NCI-H1048 (cell line): ENCODE measurements around the gene EFCAB8.
"Not testable (repeated sequence)": the region's sequence is repeated elsewhere in the genome, so short reads cannot be mapped to it uniquely, and the experiment has no call there.

Experiments used
- DNase-seq: peaks from one replicate; lab custom pipeline; 2025; lab: John Stamatoyannopoulos, UW

The EFCAB8 gene

DNA sequence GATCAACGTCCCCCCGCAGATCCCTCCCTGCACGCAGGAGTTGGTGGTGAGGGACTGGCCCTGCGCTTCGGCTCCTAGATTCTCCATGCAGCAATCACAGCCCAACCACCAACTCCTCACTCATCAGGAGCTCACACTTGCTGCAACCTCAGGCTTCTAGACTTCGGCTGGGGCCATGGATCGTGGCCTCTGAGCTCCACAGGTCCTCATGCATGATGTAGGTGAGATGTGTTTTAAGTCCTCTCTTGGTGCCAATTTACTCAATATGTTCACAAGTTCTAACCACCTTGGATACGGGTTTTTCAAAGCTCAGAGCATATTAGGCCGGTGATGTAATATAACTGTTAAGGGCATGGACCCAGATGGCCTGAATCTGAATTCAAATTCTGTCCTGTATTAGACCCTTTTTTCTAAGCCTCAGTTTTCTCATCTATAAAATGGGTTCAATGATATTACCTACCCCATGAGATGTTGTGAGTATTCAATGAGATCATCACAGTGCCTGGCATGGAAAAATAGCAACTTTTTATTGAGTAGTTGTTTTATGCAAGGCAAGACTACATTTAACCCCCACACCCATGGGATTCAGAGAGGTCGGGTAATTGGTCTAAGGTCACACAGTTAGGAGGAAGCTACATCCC, 114.5 kb downstream of the EFCAB8 start:
- no peak for DNase-seq

DNA sequence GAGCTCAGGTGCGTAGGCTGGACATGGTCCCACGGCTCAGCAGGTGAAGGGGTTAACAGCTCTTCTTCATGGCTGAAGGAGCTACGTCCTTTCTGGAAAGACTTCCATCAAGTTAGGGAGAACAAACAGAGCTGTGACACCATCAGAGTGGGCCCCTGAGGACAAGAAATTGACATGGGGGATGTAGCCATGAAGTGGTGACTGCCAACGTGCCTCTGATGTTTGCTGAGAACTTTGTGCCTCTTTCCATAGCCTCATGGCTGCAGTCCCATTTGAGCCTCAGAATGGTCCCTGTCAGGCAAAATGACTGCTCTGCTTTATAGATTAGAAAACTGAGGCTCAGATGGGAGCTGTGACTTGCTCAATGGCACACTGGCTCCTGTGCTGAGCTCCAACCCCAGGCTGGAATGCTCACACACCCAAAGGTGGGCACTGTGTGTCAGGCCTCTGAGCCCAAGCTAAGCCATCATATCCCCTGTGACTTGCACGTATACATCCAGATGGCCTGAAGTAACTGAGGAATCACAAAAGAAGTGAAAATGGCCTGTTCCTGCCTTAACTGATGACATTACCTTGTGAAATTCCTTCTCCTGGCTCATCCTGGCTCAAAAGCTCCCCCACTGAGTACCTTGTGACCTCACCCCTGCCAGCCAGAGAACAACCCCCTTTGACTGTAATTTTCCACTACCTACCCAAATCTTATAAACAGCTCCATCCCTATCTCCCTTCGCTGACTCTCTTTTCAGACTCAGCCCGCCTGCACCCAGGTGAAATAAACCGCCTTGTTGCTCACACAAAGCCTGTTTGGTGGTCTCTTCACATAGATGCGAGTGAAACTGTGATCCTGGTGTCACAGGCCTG, 115.7 kb downstream of the EFCAB8 start:
- not testable (repeated sequence) for DNase-seq

DNA sequence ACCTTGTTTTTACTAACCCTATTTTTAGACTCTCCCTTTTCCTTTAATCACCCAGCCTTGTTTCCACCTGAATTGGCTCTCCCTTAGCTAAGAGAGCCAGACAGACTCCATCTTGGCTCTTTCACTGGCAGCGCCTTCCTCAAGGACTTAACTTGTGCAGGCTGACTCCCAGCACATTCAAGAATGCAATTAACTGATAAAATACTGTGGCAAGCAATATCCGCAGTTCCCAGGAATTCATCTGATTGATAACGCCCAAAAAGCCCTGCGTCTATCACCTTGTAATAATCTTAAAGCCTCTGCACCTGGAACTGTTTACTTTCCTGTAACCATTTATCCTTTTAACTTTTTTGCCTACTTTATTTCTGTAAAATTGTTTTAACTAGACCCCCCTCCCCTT, 116.4 kb downstream of the EFCAB8 start:
- DNase-seq = not testable (repeated sequence)

DNA sequence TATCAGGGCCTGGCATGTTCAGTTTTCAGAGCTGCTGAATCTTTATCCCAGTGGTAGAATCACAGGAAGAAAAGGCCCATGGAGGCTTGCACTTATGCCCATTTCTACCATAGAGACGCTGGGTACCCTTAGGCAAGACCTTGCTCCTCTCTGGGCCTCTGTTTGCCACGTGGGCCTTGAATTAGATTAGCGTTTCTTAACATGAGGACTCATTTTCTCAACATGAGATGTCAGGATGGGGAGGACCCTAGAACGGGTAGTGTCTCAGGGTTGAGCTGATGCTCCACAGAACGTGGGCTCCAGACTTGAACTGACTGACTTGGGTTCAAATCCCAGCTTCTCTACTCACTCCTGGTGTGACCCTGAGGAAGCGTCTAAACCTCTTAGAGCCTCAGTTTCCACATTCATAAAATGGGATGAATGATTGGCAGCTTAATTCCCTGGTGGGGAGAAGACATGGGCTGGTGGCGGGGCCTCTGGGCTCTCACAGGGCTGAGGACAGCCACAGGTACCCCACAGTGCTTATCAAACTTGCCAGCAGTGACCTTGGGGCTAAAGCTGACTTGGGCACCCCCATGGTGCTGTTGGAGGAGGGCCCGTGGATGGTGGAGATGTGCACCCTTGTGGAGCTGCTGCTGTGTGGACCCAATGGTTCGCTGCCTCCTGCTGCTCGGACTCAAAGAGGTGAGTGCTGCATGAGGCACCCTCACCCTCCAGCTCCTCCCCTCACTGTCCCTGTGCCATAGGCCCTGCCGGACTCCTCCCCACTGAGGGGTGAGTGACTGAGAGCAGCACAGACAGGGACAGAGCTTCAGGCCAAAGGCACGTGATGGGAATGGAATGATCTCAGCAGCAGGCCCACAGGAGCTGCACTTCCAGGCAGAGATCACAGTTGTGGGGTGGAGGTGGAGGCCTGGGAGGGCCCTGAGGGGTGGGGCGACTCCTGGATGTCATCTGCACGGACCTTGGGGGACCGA, 117.3 kb downstream of the EFCAB8 start:
- DNase-seq = no peak

DNA sequence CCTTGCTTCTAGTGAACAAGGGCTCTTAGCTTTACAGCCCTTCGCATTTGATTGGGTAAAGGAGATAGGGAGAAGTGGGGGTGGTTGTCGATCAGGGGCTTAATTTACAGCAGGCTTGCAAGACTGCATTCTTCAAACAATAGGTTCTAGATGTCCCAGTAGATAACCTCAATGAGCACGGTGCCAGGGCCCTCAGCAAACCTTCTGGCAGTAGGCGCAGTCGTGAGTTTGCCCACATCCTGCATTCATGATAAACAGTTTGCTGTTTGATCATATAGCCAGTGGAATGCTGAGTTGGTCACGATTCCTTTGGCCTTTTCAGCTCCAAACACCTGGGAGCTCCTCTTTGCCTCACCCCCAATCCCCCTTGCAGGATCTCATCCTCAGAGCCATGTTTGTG, 118.0 kb downstream of the EFCAB8 start:
- DNase-seq = no peak

DNA sequence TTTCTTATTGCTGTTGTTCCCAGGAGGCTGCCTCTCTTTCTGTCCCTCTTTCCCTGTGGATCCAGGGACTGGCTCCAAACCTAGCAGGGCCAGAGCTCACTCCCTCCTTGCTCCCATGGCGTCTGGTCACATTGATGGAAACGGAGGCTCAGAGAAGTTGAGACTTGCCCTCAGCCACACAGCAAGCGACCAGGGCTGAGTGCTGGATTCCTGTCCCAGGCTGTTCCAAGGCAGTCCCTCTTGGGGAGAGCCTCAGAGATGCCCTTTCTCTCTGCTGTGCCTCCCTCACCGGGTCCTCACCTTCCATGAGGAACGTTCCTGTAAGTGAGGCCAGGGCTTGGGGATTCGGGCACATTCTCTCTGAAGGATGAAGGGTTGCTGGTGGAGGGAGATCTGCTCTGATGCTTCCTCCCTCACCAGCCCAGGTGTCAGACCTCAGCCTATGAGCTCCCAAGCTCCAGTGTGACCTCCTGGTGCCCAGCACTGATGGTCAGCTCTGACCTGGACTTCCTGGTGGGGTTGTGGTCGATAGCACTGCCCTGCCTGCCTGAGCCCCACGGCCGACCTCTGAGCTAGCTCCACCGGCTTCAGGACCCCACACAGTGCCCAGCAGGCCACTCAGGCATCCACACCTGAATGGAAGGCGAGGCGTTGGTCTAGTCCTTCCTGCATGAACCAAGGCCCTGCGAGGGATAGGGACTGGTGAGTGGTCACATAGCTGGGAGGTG, 118.7 kb downstream of the EFCAB8 start:
- DNase-seq = no peak

DNA sequence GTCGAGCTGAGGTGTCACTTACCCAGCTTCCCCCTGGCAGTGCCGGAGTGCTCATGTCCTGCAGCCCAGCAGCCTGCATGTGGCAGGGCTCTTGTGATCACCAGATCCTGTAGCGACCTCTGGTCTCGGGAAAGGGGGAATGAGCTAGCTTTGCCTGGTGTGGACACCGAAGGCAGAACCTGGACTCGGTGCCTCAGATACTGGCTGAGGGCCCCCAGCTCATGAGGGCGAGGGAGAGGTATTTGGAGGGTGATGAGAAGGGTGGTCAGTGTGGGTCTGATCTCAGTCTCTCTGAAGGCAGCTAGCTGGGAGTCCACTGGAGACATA, 119.2 kb downstream of the EFCAB8 start:
- no peak for DNase-seq

DNA sequence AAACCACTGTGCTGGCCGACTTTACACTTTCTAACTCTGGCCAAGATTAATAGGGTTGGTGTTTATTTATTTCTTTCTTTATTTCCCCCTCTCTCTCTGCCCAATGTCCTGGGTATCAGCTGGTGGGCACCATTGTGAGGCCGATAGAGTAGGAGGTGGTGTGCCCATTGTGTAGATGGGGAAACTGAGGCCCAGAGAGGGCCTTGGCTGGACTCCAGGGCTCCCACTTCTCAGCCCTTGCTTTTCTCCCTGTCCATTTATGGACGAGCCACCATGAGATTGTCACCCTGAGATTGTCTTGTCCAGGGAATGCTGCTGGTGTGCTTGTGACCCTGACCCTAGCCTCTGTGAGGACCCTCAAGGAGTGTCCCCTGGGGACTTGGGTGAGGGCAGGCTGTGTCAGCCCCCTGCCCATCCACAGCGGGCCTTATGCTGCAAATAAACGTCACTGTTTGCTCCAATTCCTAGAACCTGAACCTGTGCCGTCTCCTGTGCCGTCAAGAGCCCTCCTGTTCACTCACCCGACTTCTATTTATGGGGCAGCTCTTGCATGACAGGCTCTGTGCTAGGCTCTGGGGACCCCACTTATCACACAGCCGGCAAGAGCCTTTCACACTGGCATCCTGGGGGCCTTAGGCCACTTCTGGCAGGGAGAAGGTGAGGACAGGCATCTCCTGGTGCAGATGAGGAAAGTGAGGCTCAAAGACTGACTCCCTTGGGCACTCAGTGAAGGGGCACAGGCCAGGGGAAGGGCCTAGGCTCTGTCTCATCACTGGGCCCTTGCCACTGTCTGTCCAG, 120.7 kb downstream of the EFCAB8 start:
- DNase-seq = no peak

DNA sequence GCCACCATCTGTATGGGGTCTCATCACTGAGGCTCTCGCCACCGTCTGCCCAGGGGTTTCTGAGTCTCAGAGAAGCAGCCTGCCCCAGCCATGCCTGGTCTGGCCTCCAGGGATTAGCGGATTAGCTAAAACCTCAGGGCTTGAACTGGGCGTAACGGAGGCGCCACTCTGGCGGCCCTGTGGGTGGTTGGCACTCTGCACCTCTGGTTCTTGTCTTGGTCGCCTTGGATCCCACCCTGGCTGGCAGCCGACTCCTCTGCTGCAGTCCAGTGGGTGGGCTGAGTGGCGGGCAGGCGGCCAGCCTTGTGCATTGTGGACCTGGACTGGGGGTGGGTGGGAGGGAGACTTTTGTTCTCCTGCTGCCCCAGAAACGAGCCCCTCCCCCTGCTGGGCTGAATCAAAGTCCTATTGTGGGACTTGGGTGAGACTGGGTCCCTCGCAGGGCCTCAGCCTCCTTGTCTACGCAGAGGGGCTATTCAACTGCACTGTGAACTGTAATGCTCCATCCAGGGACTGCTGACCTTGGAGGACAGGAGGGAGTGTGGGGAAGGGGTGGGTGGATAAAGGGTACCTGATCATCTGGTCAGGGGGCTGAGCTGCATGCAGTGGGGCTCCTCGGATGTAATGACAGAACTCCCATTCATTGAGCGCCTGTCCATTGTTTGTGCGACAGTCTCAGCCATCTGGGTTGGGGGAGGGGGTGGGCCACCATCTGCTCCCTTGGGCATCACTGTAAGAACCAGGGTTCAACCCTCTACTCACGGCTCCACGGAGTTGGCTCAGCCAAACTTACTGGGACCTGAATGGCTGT, 121.6 kb downstream of the EFCAB8 start:
- DNase-seq = no peak

DNA sequence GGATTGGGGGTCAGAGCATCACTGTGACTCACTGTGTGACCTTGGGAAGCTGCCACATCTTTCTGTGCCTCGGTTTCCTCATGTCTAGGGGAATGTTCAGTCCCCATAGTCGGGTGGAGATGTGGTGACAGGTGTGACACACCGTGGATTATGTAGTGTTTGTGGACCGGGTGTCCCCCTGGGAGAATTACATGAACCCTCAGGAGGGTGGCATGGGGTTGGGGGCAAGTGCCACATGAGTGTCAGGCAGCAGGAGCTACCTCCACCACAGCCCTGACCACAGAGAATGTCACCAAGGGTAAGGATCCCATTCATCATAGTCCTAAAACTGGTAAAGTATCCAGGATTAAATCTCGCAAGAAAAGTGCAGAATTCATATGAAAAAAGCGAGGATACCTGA, 122.3 kb downstream of the EFCAB8 start:
- no peak for DNase-seq

DNA sequence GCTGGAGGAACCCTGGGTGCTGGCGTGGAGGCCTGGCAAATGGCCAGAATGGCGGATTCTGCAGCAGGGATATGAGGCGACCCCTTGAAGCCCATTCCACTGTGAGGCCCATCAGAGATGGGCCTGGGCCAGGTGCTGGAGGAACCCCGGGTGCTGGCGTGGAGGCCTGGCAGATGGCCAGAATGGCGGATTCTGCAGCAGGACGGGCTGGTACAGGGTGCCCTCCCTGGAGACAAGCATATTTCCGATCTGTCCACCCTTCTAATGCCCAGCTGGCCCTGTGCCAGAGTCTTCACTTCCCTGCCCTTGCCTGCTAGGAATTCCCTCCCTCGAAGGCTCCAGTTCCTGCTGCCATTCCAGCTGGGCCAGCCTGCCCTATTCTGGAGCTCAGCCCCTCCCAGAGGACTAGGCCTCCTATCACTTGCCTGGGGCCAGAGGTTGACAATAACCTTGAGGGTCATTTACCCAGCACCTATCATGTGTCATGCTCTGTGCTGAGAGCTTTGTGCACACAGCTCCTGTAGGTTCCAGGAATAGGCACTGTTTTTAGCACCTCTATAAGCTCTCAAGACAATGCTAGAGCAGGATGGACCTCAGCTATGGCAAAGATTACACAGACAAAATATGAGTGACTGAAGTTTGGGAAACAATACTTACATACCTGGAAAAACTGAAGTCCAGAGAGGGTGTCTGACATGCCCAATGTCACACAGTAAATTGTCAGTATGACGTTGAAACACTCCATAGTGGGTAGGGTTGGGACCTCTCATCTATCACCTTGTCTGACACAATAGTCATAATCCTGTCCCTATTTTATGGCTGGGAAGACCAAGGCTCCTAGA, 124.1 kb downstream of the EFCAB8 start:
- DNase-seq = no peak

DNA sequence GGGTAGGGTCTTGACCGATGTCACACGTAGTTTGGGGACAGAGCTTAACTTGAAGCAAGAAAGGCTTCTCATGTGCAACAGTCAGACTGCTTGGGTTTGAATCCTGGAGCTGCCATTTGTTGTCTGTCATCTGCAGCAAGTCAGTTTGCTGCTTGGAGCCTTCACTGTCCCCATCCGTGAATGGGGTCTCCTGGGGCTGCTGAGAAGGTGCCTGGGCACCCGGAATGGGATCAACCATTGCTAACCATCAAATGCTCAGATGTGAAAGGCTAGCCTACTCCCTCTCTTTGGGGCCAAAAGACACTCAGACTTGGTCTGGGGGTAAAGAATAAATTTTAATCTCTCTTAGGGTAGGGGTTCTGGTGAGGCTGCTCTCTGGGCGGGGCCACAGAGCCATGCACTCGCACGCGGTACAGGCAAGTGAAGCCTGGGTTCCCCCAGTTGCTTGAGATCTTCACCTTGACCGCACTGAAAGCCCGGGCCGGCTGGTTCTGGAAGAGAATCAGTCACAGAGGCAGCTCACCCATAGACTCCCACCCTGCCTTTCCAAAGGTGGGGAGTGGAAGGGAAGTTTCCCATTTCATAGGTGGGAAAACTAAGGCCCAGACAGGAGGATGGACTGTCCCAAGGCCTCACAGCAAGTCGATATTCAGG, 124.9 kb downstream of the EFCAB8 start:
- DNase-seq = no peak

DNA sequence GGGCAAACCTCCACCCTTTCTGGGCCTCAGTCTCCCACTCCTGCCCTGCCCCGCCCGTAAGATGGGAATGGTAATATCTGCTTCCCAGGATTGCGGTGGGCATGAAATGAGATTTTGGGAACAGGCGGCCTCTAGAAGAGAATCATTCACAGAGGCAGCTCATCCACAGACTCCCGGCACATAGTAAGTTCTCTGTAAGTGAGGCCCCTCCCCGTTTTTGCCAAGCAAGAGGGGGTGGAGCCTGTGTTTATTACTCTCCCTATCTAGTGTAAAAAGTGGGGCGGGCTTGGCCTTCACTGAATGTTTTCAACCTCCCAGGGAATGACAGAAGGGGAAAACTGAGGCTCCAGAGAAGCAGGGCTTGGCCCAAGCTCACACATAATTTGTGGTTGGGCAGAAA, 125.5 kb downstream of the EFCAB8 start:
- no peak for DNase-seq

DNA sequence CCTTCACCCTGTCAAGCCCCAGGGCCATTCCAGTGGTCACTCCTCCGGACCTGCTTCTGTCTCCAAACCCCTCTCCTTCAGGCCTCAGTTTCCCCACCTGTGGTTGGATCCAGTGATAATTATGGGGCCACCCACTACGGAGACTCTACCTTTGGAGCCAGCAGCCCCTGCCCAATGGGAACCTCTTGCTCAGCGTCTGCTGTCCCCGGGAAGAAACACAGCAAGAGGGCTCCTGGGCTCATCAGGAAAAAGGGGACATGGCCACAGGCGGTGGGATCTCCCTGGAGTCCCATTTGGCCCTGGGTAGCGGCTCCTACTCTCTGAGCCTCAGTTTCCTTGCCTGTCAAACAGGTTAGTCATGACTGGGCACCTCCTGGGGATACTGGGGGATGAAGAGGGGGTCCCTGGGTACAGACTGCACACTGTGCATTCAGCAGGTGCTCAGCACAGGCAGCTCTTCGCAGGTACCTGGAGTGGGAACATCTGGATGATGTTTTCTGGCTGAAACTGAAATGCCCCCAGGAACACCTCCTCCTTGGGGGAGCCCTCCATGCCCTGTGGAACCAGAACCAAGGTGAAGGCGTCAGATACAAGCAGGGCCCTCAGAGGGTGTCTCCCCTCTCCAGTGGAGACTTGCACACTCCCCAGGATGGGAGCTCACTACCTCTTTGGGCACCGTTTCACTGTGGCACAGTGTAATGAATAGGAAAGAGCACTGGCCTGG, 126.1 kb downstream of the EFCAB8 start:
- no peak for DNase-seq

DNA sequence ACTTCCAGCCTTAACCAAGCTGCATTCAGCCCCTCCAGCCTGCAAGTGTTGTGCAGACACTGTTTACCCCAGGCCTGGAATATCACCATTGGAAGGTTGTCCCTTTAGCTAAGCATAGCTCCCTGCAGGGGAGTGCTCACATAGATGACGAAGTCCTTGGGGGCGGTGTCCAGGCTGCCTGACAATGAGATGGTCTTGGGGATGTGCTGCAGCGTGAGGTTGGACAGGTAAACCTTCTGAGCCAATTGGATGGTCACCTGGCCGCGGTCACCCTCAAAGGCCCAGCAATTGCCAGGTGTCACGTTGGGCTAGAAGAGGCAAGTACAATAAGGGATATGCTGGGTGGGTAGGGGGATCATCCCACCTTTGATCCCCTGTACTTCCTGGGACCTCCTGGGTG, 126.9 kb downstream of the EFCAB8 start:
- DNase-seq = no peak

DNA sequence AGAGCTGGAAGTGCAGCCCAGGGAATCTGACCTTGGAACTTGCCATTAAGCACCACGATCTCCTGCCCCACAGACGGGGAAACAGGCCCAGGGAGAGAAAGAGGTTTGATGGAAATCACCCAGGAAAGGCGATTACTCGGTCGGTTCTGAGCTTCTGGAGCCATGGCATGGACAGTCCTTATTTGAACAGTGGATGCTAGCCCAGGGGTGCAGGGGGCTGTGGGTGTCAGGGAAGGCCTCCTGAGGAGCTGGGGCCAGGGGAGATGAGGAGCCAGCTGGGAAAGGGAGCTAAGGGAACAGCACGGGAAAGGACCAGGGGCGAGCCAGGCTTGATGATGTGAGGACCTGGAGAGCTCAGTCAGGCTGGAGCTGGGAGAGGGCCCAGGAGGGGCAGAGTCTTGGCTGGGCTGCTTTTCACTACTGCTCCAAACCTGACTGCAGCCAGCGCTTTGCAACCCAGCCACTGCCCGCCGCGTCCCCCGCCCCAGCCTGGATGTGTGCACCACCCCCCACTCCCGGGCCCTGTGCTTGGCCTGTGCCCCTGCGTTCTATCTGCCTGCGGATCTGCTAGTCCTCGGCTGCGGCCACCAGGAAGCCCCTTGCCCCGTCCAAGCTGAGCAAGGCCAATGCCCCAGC, 127.7 kb downstream of the EFCAB8 start:
- no peak for DNase-seq

DNA sequence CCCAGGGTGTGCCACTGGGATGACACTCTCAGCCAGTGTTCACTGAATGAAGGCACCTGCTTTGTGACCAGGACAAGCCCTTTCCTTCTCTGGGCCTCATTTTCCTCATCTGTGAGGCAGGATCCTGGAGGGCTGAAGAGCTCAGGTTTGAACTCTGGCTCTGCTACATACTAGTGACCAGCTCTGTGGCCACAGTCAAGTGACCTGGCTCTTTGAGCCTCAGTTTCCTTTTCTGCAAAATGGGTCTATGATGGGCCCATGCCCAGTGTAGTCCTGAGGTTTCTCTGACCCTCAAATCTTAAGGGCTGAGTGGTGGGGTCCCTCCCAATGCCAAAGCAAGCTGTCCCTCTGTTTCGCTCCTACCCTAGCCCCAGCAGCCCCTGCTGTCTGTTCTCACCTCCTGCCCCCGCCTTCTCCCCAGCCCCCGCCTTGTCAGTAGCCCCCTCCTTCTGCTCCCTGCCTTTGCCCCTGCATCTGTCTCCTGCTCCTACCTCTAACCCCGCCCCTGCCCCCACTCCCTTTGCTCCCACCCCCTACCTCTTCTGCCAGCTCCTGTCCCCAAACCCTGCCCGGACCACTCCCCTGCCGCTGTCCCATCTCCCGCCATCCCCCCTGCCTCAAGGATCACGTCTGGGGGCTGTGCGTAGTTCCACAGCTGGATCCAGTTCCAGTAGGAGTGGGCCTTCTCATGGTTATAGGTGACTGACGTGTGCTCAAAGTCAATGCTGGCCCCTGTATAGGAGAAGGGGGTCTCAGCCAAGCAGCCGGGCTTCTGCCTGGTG, 128.5 kb downstream of the EFCAB8 start:
- DNase-seq = no peak
